ENCODE data around the gene C21orf91.

C21orf91 gene

GRCh38 chr21:17819877-17820229 lies 697 bp upstream of the C21orf91 start:
- peak overlapping the region; percentile 75 for H3K4me3 ChIP-seq (ENCODE audit: insufficient read depth, low read length, poor library complexity, severe bottlenecking)
- H3K79me2 ChIP-seq (ENCODE audit: insufficient read depth, low read length) = peaks cover 42% of the 10 kb centered on the region
- TF ChIP-seq CTCF (IDR thresholded peaks at IDR 0.05; ENCODE audit: insufficient read depth, low read length, poor library complexity, severe bottlenecking) = no peak
- TF ChIP-seq EZH2phosphoT487 (conservative IDR thresholded peaks at IDR 0.05; ENCODE audit: low read length) = no peak
- no peaks in the 10 kb centered on the region for H3K27me3 ChIP-seq (ENCODE audit: low read length)
- H2AFZ ChIP-seq (ENCODE audit: low read depth, low read length, severe bottlenecking) = peak overlapping the region; percentile 43
- H3K9me3 ChIP-seq (ENCODE audit: insufficient read depth, low read length) = no peaks in the 10 kb centered on the region
- H3K36me3 ChIP-seq (ENCODE audit: low read length) = peaks cover 33% of the 10 kb centered on the region
- H3K9ac ChIP-seq (ENCODE audit: low read length) = peak overlapping the region; percentile 97
- peaks cover 7% of the 10 kb centered on the region; the same call in 1 of the 2 replicates for H3F3A ChIP-seq (ENCODE audit: insufficient read depth)
- peak overlapping the region; percentile 63 for H3K4me2 ChIP-seq (ENCODE audit: low read depth, low read length, poor library complexity, severe bottlenecking)
- peaks cover 12% of the 10 kb centered on the region; the same call in 1 of the 2 replicates for H4K20me1 ChIP-seq (ENCODE audit: low read depth, low read length)
- no peaks in the 10 kb centered on the region for H3K9me2 ChIP-seq (replicated peaks; ENCODE audit: insufficient read depth, low read length)
- H3K27ac ChIP-seq (ENCODE audit: low read depth, low read length) = peak overlapping the region; percentile 84

DNA sequence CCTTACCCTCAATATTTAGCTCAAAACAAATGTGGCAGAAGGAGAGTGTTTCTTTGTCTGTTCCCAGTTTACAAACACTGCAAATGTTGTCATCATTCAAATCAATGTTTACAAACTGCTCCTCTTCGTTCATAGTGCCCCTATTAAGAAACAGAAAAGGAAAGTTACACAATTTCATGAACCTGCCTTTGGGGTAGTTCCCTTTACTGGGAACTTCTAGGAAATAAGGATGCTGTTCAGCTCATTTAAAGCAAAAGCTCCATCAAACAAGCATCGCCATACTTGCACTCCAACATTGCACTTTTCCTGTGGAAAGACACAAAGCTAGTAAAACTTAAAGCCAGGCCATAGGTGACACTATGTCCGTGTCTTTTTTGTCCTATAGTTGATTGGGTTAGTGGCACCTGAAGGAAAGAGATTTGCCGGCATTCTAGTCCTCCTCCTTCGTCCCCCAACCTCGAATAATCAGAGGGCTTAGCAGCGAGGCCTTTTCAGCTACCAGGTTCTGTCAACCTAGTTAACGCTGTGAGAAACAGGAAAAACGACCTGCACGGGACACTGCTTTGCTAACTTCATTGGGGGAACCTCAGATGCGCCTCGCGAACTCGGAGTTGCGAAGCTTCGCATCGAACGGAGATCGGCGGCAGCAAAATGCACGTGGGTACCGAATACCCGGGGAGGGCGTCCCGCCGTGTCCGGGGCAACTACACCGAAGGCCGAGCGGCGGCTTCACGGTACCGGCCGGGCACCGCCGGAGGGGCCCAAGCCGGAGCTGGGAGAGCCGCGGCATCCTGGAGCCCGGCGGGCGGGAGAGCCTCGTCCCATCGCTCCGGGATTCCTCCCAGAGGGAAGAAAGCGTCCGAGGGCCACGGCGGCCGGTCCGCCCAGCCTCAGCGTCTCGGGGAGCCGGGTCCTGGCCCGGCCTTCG lies 706 bp downstream of the C21orf91 start:
- Histone ChIP-seq H3K4me2 (ENCODE audit: low read depth, low read length, poor library complexity, severe bottlenecking) (peak overlapping the region; percentile 93), H3K36me3 (ENCODE audit: low read length) (peaks cover 47% of the 10 kb centered on the region), H3K27ac (ENCODE audit: low read depth, low read length) (peak overlapping the region; percentile 84), H3K9me2 (replicated peaks; ENCODE audit: insufficient read depth, low read length) (no peaks in the 10 kb centered on the region), H3F3A (ENCODE audit: insufficient read depth) (peaks cover 7% of the 10 kb centered on the region; the same call in 1 of the 2 replicates), H3K27me3 (ENCODE audit: low read length) (no peaks in the 10 kb centered on the region), H3K4me3 (ENCODE audit: insufficient read depth, low read length, poor library complexity, severe bottlenecking) (peak overlapping the region; percentile 75), H4K20me1 (ENCODE audit: low read depth, low read length) (peaks cover 12% of the 10 kb centered on the region; the same call in 1 of the 2 replicates), H3K9me3 (ENCODE audit: insufficient read depth, low read length) (no peaks in the 10 kb centered on the region), H3K79me2 (ENCODE audit: insufficient read depth, low read length) (peaks cover 56% of the 10 kb centered on the region), H2AFZ (ENCODE audit: low read depth, low read length, severe bottlenecking) (no peak overlapping the region), H3K9ac (ENCODE audit: low read length) (peak overlapping the region; percentile 97)
- TF ChIP-seq CTCF (IDR thresholded peaks at IDR 0.05; ENCODE audit: insufficient read depth, low read length, poor library complexity, severe bottlenecking) = no peak
- no peak for TF ChIP-seq EZH2phosphoT487 (conservative IDR thresholded peaks at IDR 0.05; ENCODE audit: low read length)

GRCh38 chr21:17813353-17813752 lies 5.8 kb downstream of the C21orf91 start:
- Histone ChIP-seq H2AFZ (ENCODE audit: low read depth, low read length, severe bottlenecking) (no peak overlapping the region), H3K9ac (ENCODE audit: low read length) (no peak overlapping the region), H3K4me2 (ENCODE audit: low read depth, low read length, poor library complexity, severe bottlenecking) (no peak overlapping the region), H3K9me3 (ENCODE audit: insufficient read depth, low read length) (peaks cover 15% of the 10 kb centered on the region; the same call in 1 of the 2 replicates), H3K9me2 (replicated peaks; ENCODE audit: insufficient read depth, low read length) (no peaks in the 10 kb centered on the region), H3K27me3 (ENCODE audit: low read length) (no peaks in the 10 kb centered on the region), H3K36me3 (ENCODE audit: low read length) (peaks cover 97% of the 10 kb centered on the region), H3K79me2 (ENCODE audit: insufficient read depth, low read length) (peaks cover 96% of the 10 kb centered on the region), H3F3A (ENCODE audit: insufficient read depth) (no peaks in the 10 kb centered on the region; the same call in 1 of the 2 replicates), H3K4me3 (ENCODE audit: insufficient read depth, low read length, poor library complexity, severe bottlenecking) (no peak overlapping the region), H3K27ac (ENCODE audit: low read depth, low read length) (no peak overlapping the region), H4K20me1 (ENCODE audit: low read depth, low read length) (peaks cover 12% of the 10 kb centered on the region; the same call in 1 of the 2 replicates)
- no peak for TF ChIP-seq EZH2phosphoT487 (conservative IDR thresholded peaks at IDR 0.05; ENCODE audit: low read length)
- TF ChIP-seq CTCF (IDR thresholded peaks at IDR 0.05; ENCODE audit: insufficient read depth, low read length, poor library complexity, severe bottlenecking) = no peak
